Adipose tissue (tissue), 3 donors: Measurements from ENCODE around the gene ABHD1. TPM values are rescaled to one million over a fixed set of nuclear protein-coding genes. Genes with fewer than 3 reads are reported as not detected.

ENCODE experiments used
- H3K27ac ChIP-seq: one replicate; pipeline ENCODE4 v1.5.1; 2013; ENCODE audit warnings: low read depth, low read length
- WGBS, 3 donors: extraction: QIAGEN DNeasy Blood & Tissue Kit; methylation state at CpG; one replicate each; pipeline ENCODE4 v1.1.7; 2013; 5-methylcytosine and 5-hydroxymethylcytosine counted together
- polyA plus RNA-seq, 3 donors: library from polyadenylated mRNA; stranded (reverse); fragments of 200-250 nt; gene quantifications; one replicate each; pipeline ENCODE4 v1.2.3, GENCODE V29; 2013
- donor health status: healthy with polysubstance abuse.
- donor health status: Bipolar disorder and iron deficiency.
- donor health status: healthy.

ABHD1 gene
- polyA plus RNA-seq, 3 donors = 0.79 to 1.4 (median 1.2) TPM

DNA sequence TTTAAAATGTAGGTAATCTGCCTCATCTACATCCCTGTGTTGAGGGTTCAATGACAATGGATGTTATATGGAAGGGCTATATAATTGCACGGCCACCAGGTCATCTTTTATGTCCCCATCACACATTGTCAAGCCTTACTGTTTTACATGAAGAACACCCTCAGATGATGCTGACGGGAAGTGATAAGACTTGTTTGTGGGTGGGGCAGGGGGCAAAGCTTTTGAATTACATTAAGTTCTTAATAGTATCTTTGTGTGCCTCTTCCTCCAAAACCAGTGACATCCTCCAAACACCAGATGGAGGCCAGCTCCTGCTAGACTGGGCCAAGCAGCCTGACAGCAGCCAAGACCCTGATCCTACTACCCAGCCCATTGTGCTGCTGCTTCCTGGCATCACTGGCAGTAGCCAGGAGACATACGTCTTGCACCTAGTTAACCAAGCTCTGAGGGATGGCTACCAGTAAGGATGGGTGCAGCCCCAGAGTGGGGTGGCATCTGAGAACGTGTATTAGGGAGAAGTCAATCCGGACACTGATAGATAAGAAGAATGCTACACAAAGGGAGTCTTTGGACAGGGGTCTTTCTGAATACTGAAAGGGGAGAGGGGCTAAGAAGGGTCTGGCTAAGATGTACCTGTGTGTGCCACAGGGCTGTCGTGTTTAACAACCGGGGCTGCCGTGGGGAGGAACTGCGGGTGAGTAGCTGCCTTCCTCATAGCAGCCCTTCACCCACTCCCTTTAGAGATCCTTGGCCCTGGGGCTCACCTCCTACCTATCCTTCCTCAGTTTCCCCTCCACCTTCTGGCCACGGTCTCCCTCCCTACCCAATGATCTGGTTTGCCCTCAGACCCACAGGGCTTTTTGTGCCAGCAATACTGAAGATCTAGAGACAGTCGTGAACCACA lies 5.3 kb downstream of the ABHD1 start:
- WGBS, 3 donors = 74 to 81% (median 75%) methylated on average over 11 of the region's 11 CpGs
- H3K27ac ChIP-seq = no peak overlapping the region

- no peak overlapping the region for H3K27ac ChIP-seq
- 84 to 94% (median 90%) methylated on average over 10 of the region's 10 CpGs for WGBS, 3 donors
Measured at GRCh38 chr2:27130396-27130795, 6.8 kb downstream of the ABHD1 start.

- WGBS, 3 donors = 80 to 88% (median 87%) methylated on average over 11 of the region's 11 CpGs
Measured at GRCh38 chr2:27131429-27131828, 7.8 kb downstream of the ABHD1 start.

DNA sequence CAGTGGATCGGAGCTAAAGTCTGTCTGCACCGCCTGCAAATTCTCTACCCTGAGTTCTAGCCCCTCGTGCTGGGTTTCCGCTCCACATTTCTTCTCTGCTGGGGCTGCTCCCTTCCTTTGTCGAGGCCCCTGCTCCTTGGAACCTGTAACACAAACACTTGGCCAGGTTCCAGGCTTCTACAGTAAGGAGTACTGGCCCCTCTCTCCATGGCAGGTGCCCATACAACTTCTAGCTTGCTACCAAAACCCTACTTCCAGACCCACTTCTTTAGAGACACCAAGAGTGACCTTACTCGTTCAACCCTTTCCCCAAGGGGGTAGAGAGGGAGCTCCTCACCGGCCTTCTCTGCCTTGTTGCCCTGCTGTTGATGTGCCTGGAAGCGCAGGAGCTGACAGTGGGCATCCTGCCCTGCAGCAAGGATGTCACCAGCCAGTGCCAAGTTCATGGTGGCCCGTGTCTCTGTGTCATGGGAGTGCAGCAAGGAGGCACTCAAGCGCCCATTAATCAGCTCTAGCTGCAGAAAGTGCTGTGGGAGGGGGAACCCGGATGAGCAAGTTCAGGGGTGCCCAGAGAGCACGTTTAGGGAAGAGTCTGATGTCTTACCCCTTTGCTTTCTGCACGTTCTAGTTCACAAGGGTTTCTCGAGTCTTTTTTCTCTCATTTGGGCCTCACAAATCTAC lies 9.7 kb downstream of the ABHD1 start:
- H3K27ac ChIP-seq = no peak overlapping the region
- WGBS, 3 donors = 29 to 42% (median 40%) methylated on average over 14 of the region's 14 CpGs

More at GRCh38 chr2:27131429-27131828, 7.8 kb downstream of the ABHD1 start:
- no peak overlapping the region for H3K27ac ChIP-seq

GRCh38 chr2:27133905-27134780 lies 10.5 kb downstream of the ABHD1 start, which contains the start of gene PREB:
PREB (minus strand) TSS chr2:27134636; CDS start chr2:27134421, 215 bp downstream.
- WGBS, 3 donors = 0 to 1% (median 0%) methylated on average over 75 to 86 of the region's 86 CpGs
- no peak within 1 kb of the TSS for H3K27ac ChIP-seq

- 53 to 55% (median 55%) methylated on average over 33 of the region's 33 CpGs for WGBS, 3 donors
- no peak overlapping the region for H3K27ac ChIP-seq
Measured at GRCh38 chr2:27134781-27135477, 11.3 kb downstream of the ABHD1 start.

DNA sequence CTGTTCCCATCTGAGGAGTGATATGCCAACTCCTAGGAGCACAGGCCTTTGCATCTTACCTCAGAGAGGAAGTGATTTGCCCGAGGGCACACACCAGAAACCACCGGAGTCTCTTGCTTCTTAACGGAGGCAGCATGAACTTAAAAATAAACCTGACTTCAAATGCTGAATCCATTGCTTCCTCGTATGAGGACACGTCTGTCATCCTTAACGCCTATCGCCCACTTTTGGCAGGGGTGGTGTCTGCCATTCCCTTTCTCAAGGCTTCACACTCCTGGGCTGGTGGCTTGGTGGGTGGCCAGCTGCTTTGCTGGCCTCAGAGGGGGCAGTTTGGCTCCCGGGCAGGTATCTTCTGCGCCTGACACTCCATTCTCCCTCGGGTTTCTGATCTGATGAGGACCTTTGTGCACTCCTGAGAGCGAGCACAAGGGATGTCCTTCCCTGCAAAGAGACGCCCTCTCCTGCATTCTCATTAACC lies 11.9 kb downstream of the ABHD1 start:
- 78 to 85% (median 82%) methylated on average over 12 of the region's 12 CpGs for WGBS, 3 donors
- no peak overlapping the region for H3K27ac ChIP-seq

DNA sequence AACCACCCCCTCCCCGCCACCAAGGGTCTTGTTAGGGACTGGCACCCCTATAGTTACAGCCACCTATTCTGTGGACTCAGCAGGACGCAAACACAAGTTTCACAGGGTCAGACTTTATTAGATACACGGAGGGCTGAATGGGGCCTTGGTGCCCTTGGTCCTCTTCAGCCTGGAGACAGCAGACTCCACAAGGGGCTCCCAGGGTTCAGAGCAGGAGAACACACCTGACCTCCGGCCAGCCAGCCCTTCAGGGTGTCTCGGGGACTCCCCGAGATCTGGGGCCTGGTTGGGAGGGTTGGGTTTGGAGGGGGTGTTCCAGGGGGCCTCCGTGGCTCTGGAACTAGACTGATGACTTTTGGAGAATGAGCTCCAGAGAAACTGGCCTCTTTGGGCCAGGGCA lies 13.1 kb downstream of the ABHD1 start:
- H3K27ac ChIP-seq = no peak overlapping the region
- WGBS, 3 donors = 91 to 96% (median 92%) methylated on average over 7 of the region's 7 CpGs

DNA sequence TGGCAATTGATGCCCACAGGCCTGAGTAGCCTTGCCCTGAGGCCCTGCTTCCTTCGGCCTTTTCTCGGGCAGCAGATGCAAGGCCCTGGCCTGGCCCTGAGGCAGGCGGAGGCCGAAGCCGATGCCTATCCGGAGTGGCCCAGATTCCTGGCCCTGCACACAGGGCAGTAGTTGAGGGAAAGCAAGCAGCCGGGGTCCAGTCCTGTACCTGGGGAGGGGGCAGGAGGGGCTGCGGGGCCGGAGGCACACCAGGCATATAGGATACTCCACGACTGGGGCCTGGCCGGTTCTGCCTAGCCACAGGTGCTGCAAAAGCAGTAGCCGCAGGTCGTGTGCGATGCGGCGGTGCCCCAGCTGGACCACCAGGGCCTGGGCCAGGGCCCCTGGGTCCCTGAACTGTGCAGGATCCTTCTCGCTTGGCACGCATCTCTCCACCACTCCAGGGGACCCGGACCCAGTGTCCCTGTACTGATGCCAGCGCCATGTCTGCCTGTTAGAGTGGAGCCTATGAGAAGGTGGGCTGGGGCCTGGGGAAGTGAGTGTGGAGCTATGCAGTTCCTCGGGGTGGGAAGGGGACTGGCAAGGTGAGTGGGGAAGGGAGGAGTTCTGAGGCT lies 13.8 kb downstream of the ABHD1 start:
- H3K27ac ChIP-seq = no peak overlapping the region
- 88 to 94% (median 93%) methylated on average over 21 of the region's 21 CpGs for WGBS, 3 donors

DNA sequence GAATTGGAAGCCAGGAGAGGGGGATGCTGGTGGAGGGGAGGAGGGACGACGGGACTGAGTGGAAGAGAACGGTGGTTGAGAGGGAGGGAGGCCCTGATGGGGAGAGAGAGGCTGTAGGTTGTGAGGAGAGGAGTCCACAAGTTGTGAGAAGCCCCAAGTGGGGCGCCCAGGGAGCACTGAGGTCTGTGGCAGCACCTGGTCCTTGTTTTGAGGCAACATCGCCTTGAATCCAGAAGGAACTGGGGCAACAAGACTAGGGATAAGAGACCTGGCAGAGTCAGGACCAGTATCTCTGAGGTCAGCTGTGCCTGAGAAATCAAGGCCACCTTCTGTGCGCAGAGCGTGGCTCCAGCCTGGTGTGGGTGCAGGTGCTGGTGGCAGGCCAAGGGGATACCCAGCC lies 14.5 kb downstream of the ABHD1 start:
- H3K27ac ChIP-seq = no peak overlapping the region
- 59 to 84% (median 83%) methylated on average over 7 of the region's 7 CpGs for WGBS, 3 donors

- H3K27ac ChIP-seq = no peak within 1 kb of the TSS
- 67 to 83% (median 80%) methylated on average over 4 of the region's 4 CpGs for WGBS, 3 donors
Measured at GRCh38 chr2:27139310-27139709, 15.7 kb downstream of the ABHD1 start, which contains the start of gene PRR30. PRR30 (minus strand) TSS chr2:27139410; CDS start chr2:27138329, 1,081 bp downstream.

GRCh38 chr2:27143285-27143684 lies 19.7 kb downstream of the ABHD1 start:
- no peak overlapping the region for H3K27ac ChIP-seq
- WGBS, 3 donors = 28 to 76% (median 65%) methylated on average over 1 of the region's 1 CpG

DNA sequence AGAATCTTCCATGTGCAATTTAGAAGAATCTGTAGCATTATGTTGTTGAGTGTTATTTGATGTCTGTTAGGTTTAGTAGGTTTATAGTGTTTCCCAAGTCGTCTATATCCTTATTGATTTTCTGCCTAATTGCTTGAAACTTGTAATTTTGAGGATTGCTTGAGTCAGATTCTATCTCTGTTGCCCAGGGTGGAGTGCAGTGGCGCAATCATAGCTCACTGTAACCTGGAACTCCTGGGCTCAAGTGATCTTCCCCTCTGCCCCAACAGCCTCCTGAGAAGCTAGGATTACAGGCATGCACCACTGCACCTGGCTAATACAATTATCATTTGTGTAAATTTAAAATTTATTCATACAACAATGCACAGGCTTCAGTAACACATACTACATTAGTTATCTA lies 22.1 kb downstream of the ABHD1 start:
- H3K27ac ChIP-seq = no peak overlapping the region
- 75 to 86% (median 82%) methylated on average over 2 of the region's 2 CpGs for WGBS, 3 donors

DNA sequence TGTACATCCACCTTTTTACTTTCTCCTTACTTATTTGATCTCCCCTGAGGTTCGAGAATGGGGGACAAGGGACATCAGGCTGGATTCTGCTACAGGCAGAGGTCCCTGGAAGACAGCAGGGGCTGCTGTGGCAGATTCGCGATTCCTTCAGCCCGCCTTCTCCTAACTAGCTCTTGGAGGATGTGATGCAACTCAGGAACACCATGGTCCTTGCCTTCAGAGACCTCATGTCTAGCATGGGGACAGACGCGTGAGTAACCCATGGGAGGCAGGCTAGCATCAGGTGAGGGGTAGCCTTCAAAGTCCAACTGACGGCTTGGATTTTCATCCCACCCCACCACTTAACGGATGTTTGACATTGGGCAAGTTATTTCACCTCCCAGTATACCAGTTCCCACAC lies 24.3 kb downstream of the ABHD1 start:
- no peak overlapping the region for H3K27ac ChIP-seq
- WGBS, 3 donors = 91 to 94% (median 94%) methylated on average over 8 of the region's 8 CpGs

DNA sequence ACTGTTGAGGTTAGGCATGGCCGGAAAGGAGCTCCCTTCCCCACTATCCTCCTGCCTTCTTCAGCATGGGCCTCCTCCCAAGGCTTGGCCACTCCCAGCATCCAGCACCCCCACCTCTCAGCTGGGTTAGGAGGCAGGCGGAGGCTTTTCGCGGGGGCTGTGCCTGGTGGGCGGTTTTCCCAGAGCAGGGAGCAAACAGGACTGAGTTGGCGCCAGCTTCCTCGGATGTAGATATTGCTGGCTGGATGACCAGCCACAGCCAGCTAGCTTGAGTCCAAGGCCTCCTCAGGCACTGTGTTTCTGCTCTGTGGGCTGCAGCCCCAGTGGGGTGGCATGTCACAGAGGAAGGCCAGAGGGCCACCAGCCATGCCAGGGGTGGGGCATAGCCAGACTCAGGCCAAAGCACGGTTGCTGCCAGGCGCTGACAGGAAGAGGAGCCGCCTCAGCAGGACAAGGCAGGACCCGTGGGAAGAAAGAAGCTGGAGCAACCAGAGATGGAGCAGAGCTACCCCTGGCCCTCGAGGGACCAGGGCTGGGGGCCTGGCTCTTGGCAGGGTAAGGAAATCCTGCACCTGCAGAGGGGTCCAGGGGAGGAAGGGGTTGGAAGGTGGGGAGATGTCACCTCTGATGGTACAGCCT lies 25.3 kb downstream of the ABHD1 start, which contains the start of gene TCF23:
Gene TCF23 (plus strand): TSS at position 204 of the 639 bp plus-strand sequence. CDS start 130 bp downstream, at position 334.
- 45 to 65% (median 60%) methylated on average over 12 of the region's 12 CpGs for WGBS, 3 donors

DNA sequence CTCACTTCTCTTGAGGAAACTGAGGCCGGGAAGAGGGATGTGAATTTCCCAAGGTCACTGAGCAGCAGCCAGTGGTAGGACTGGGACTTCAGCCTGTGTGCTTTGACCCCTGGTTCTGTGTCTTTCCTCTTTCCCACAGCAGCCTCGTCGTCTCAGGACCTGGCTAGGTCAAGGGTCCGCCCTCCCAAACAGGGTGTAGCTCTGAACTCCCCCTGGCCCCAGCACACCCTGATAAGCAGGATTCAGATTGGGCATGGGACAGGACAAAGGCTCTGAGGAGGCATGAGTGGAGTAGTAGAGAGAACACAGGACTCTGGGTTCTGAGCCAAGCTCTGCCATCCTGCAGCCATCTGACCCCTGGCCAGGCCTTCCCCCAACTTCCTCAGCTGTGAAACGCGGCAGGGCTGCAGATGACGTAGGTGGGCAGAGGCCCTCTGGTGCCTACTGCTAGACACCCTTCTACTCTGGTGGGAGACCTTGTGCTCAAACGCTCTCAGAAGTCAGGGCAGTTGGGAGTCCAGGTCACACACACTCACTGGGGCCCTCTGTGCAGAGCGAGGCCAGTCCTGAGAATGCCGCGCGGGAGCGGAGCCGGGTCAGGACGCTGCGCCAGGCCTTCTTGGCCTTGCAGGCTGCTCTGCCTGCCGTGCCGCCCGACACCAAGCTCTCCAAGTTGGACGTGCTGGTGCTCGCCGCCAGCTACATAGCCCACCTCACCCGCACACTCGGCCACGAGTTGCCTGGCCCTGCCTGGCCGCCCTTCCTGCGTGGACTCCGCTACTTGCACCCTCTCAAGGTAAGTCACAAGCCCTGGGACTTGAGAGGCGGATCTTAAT lies 26.2 kb downstream of the ABHD1 start:
- H3K27ac ChIP-seq = no peak overlapping the region
- 84 to 89% (median 89%) methylated on average over 29 of the region's 29 CpGs for WGBS, 3 donors

More for the DNA sequence above, 25.3 kb downstream of the ABHD1 start, which contains the start of gene TCF23:
- H3K27ac ChIP-seq = no peak within 1 kb of the TSS
